ENCODE measurements around the gene JOSD1.
A peak's percentile ranks its signal among the peaks of the same experiment; 100 is the strongest.

Gene JOSD1

DNA sequence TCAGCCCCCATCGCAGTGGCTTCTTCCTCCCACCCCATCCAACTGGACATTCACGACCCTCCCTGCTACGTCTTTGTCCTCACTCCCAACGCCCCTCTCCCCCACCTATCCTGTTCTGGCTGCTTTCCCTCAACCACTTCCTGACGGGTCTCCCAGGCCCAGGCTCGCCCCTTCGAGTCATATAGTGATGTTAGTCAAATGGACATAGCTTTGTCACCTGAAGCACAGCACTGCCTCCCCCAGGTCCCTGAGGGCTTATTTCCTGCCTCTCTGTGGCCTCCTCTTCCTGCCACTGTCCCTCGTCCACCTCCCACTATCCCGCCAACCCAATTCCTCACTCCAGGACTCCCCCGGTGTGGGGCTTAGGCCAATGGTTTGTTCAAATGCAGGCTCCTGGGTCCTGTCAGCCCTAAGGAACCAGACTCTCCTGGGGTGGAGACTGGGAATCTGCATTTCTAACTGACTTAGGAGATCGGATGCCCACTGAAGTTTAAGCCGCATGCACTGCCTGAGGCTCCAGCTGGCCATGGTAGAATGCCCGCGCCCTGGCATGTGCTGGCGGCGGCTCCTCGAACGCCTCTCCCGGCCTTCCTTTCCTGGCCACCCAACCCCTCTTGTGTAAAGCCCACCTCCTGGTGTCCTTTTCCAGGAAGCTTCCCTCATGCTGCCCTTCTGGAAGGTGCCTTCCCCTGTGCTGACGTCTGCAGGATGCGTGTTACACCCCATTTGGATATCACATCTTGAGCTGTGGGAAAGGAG lies 36.7 kb upstream of the JOSD1 start:
- no peak for TF ChIP-seq EZH2 (optimal IDR thresholded peaks at IDR 0.05; ENCODE audit: low read depth, low read length)
- TF ChIP-seq EZH2phosphoT487 (IDR thresholded peaks at IDR 0.05; ENCODE audit: low read length) = no peak
- TF ChIP-seq, protein P1, sequence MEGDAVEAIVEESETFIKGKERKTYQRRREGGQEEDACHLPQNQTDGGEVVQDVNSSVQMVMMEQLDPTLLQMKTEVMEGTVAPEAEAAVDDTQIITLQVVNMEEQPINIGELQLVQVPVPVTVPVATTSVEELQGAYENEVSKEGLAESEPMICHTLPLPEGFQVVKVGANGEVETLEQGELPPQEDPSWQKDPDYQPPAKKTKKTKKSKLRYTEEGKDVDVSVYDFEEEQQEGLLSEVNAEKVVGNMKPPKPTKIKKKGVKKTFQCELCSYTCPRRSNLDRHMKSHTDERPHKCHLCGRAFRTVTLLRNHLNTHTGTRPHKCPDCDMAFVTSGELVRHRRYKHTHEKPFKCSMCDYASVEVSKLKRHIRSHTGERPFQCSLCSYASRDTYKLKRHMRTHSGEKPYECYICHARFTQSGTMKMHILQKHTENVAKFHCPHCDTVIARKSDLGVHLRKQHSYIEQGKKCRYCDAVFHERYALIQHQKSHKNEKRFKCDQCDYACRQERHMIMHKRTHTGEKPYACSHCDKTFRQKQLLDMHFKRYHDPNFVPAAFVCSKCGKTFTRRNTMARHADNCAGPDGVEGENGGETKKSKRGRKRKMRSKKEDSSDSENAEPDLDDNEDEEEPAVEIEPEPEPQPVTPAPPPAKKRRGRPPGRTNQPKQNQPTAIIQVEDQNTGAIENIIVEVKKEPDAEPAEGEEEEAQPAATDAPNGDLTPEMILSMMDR (IDR thresholded peaks at IDR 0.05; ENCODE audit: low read length) = no peak
- DNase-seq = no peak
- H2AFZ ChIP-seq (ENCODE audit: low read length) = no peak overlapping the region
- H3K79me2 ChIP-seq (ENCODE audit: low read length) = peaks cover 47% of the 10 kb centered on the region
- H3K27ac ChIP-seq (ENCODE audit: low read length) = no peak overlapping the region
- H3K9me3 ChIP-seq (replicated peaks; ENCODE audit: insufficient read depth, low read length) = no peaks in the 10 kb centered on the region
- no peaks in the 10 kb centered on the region for H3K9me2 ChIP-seq (replicated peaks; ENCODE audit: insufficient read depth, low read length)
- no peaks in the 10 kb centered on the region for H4K20me1 ChIP-seq (ENCODE audit: insufficient read depth, low read length)
- no peak overlapping the region for H3K4me2 ChIP-seq (ENCODE audit: low read depth, low read length)
- H3K4me3 ChIP-seq (ENCODE audit: low read length) = no peak overlapping the region
- peaks cover 18% of the 10 kb centered on the region for H3K36me3 ChIP-seq (replicated peaks; ENCODE audit: insufficient read depth, low read length)
- H3K27me3 ChIP-seq (replicated peaks; ENCODE audit: insufficient read depth, low read length) = no peaks in the 10 kb centered on the region
- H3K4me1 ChIP-seq (ENCODE audit: low read length) = peaks cover 7% of the 10 kb centered on the region; the same call in 1 of the 2 replicates
- H3K9ac ChIP-seq (ENCODE audit: low read length) = no peak overlapping the region
- peaks cover 53% of the 10 kb centered on the region for H3F3A ChIP-seq (ENCODE audit: insufficient read depth, low read length)

- no peak overlapping the region for H3K4me2 ChIP-seq (ENCODE audit: low read depth, low read length)
- DNase-seq = no peak
- H3K36me3 ChIP-seq (replicated peaks; ENCODE audit: insufficient read depth, low read length) = peaks cover 14% of the 10 kb centered on the region
- H3K4me3 ChIP-seq (ENCODE audit: low read length) = no peak overlapping the region
- H3K9me2 ChIP-seq (replicated peaks; ENCODE audit: insufficient read depth, low read length) = no peaks in the 10 kb centered on the region
- H3K79me2 ChIP-seq (ENCODE audit: low read length) = peaks cover 37% of the 10 kb centered on the region
- peaks cover 7% of the 10 kb centered on the region; the same call in 1 of the 2 replicates for H3K4me1 ChIP-seq (ENCODE audit: low read length)
- no peaks in the 10 kb centered on the region for H3K9me3 ChIP-seq (replicated peaks; ENCODE audit: insufficient read depth, low read length)
- no peak overlapping the region for H2AFZ ChIP-seq (ENCODE audit: low read length)
- no peak overlapping the region for H3K9ac ChIP-seq (ENCODE audit: low read length)
- H4K20me1 ChIP-seq (ENCODE audit: insufficient read depth, low read length) = no peaks in the 10 kb centered on the region
- no peaks in the 10 kb centered on the region for H3K27me3 ChIP-seq (replicated peaks; ENCODE audit: insufficient read depth, low read length)
- peaks cover 54% of the 10 kb centered on the region for H3F3A ChIP-seq (ENCODE audit: insufficient read depth, low read length)
- TF ChIP-seq, protein P1 (IDR thresholded peaks at IDR 0.05; ENCODE audit: low read length) = no peak
- TF ChIP-seq EZH2 (optimal IDR thresholded peaks at IDR 0.05; ENCODE audit: low read depth, low read length) = no peak
- TF ChIP-seq EZH2phosphoT487 (IDR thresholded peaks at IDR 0.05; ENCODE audit: low read length) = no peak
- no peak overlapping the region for H3K27ac ChIP-seq (ENCODE audit: low read length)
Observed at GRCh38 chr22:38736257-38736570, 35.5 kb upstream of the JOSD1 start.

DNA sequence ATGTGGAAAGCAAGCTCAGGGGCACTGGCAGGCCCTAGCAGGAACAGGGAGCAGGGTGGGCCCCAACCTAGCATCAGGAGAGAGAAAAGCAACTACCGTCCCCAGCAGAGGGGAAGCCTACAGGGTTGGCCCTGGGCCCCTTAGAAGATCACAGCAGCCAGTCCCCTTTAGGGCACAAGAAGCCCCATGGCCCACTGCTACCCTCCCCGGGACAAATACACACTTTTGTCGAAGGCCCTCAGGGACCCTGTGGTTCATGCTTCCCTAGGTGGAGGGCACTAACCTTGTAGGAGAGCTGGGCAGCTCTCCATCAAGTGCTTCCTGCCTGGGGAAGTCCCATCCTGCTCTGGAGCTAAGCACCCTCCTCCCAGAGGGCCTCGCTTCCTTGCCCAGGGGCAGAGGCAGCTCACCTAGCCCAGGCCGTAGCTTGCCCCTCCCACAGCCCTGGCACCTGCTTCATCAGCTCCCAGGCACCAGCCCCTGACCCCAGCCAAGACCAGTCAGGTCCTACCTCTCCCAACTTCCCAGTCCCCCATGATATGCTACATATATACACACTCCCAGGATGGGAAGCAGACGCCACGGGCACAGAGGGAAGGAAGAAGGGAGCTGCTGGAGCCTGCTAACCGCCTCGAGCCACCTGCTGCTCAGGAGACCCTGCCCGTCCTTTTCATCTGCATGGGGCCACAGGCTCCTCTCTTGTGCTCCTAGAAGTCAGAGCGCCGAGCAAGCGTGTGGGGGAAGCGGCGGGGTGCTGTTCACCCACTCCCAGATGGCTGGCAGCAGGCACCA lies 34.9 kb upstream of the JOSD1 start:
- peaks cover 12% of the 10 kb centered on the region for H3K36me3 ChIP-seq (replicated peaks; ENCODE audit: insufficient read depth, low read length)
- H3K4me1 ChIP-seq (ENCODE audit: low read length) = peaks cover 7% of the 10 kb centered on the region; the same call in 1 of the 2 replicates
- no peaks in the 10 kb centered on the region for H4K20me1 ChIP-seq (ENCODE audit: insufficient read depth, low read length)
- no peaks in the 10 kb centered on the region for H3K9me3 ChIP-seq (replicated peaks; ENCODE audit: insufficient read depth, low read length)
- no peaks in the 10 kb centered on the region for H3K9me2 ChIP-seq (replicated peaks; ENCODE audit: insufficient read depth, low read length)
- no peak overlapping the region for H3K9ac ChIP-seq (ENCODE audit: low read length)
- H3K27ac ChIP-seq (ENCODE audit: low read length) = peak overlapping the region; percentile 10; the same call in 1 of the 2 replicates
- H3K4me3 ChIP-seq (ENCODE audit: low read length) = no peak overlapping the region
- H3F3A ChIP-seq (ENCODE audit: insufficient read depth, low read length) = peaks cover 57% of the 10 kb centered on the region
- peaks cover 32% of the 10 kb centered on the region for H3K79me2 ChIP-seq (ENCODE audit: low read length)
- H3K4me2 ChIP-seq (ENCODE audit: low read depth, low read length) = no peak overlapping the region
- H3K27me3 ChIP-seq (replicated peaks; ENCODE audit: insufficient read depth, low read length) = no peaks in the 10 kb centered on the region
- TF ChIP-seq, protein P1 (IDR thresholded peaks at IDR 0.05; ENCODE audit: low read length) = no peak
- TF ChIP-seq EZH2phosphoT487 (IDR thresholded peaks at IDR 0.05; ENCODE audit: low read length) (no peak), EZH2 (optimal IDR thresholded peaks at IDR 0.05; ENCODE audit: low read depth, low read length) (no peak)
- no peak overlapping the region for H2AFZ ChIP-seq (ENCODE audit: low read length)
- peak; percentile 28 for DNase-seq

Data from MM.1S (cell line).